K562 (cell line): ENCODE data around the gene TNP1. TPM values are rescaled to one million over a fixed set of nuclear protein-coding genes. Genes with fewer than 3 reads are reported as not detected.

Source experiments
- ATAC-seq: fragments of 200-7000 bp; cut with Tn5 transposase; 3 replicates; pipeline ENCODE4 v1.9.1; 2020; ENCODE audit warnings: moderate library complexity
- BruUV-seq: library from RNA; stranded (reverse); fragments of 400-500 nt; replicated peaks from 2 replicates; lab custom pipeline; 2021; lab: Mats Ljungman, UMichigan
- CTCF ChIA-PET: fragments of 300-600 bp; formaldehyde crosslinking; extraction: SDS; loops from one replicate; lab custom pipeline; 2021; ENCODE audit warnings: low intra/inter-chr PET ratio; lab: Yijun Ruan, JAX
- POLR2A ChIA-PET: fragments of 300-600, 350-650 bp; sonication (Branson Sonifier 250); formaldehyde crosslinking; extraction: SDS; loops from one replicate; lab custom pipeline; 2021; ENCODE audit warnings: antibody characterized with exemption, inconsistent platforms; lab: Yijun Ruan, JAX
- DNase-seq, 4 experiments: peaks; one replicate each; pipeline versions ENCODE4 v3.0.0 to v3.0.0-alpha.2; 2011 to 2018; ENCODE audit warnings: low spot score in 3 of 4, mixed read lengths in 3 of 4; ENCODE audit errors: extremely low read depth in 1 of 4
- FAIRE-seq: peaks from 2 replicates; lab custom pipeline; 2011; peaks lifted over from hg19 to GRCh38; lab: Jason Lieb, UNC
- H2AFZ ChIP-seq: 2 replicates; pipeline ENCODE4 v1.6.0; 2011; ENCODE audit warnings: low read depth, low read length, control low read depth, inconsistent platforms
- H3K27ac ChIP-seq: fragments of 200-600 bp; 3 replicates; pipeline ENCODE4 v1.8.0; 2011; ENCODE audit warnings: low read depth, mild to moderate bottlenecking, control low read depth, inconsistent platforms, low read length, moderate library complexity, mixed read lengths; ENCODE audit errors: extremely low read depth
- H3K27me3 ChIP-seq, 2 experiments: fragments of 300-600 bp in 1 of 2; 2 replicates in 1 of 2; 3 replicates in 1 of 2; pipeline versions ENCODE4 v1.6.0 to v1.8.0; 2011; ENCODE audit warnings: inconsistent platforms in 2 of 2, low read length in 2 of 2, mild to moderate bottlenecking in 1 of 2, mixed read lengths in 1 of 2, moderate library complexity in 1 of 2; ENCODE audit not compliant: control insufficient read depth in 2 of 2, insufficient read depth in 2 of 2
- H3K36me3 ChIP-seq: fragments of 300-600 bp; 3 replicates; pipeline ENCODE4 v1.8.0; 2011; ENCODE audit warnings: mild to moderate bottlenecking, low read length, inconsistent platforms; ENCODE audit not compliant: control insufficient read depth, insufficient read depth
- H3K4me1 ChIP-seq, 2 experiments: fragments of 200-600 bp in 1 of 2; replicated peaks in 1 of 2; 2 replicates in 1 of 2; 3 replicates in 1 of 2; pipeline versions ENCODE4 v1.5.1 to v1.8.0; 2011; ENCODE audit warnings: inconsistent platforms in 2 of 2, low read length in 2 of 2, mild to moderate bottlenecking in 1 of 2, mixed read lengths in 1 of 2, moderate library complexity in 1 of 2; ENCODE audit not compliant: control insufficient read depth in 2 of 2, insufficient read depth in 2 of 2
- H3K4me2 ChIP-seq: 2 replicates; pipeline ENCODE4 v1.6.1; 2011; ENCODE audit warnings: low read length, control low read depth, inconsistent platforms, mixed read lengths; ENCODE audit not compliant: insufficient read depth
- H3K4me3 ChIP-seq: fragments of 200-600 bp; sonication (generic), shearing (Covaris generic); 2 replicates; pipeline ENCODE4 v1.5.1; 2016; ENCODE audit warnings: control low read depth, inconsistent platforms
- H3K79me2 ChIP-seq: fragments of 200-600 bp; 3 replicates; pipeline ENCODE4 v1.8.0; 2011; ENCODE audit warnings: low read length, inconsistent platforms; ENCODE audit not compliant: control insufficient read depth, insufficient read depth
- H3K9ac ChIP-seq, 2 experiments: 2 replicates each; pipeline versions ENCODE4 v1.6.0 to v1.6.1; 2011; ENCODE audit warnings: low read depth in 2 of 2, low read length in 2 of 2, control low read depth in 1 of 2, inconsistent platforms in 1 of 2, mild to moderate bottlenecking in 1 of 2, mixed read lengths in 1 of 2; ENCODE audit not compliant: insufficient read depth in 1 of 2
- H3K9me1 ChIP-seq: one replicate; pipeline ENCODE4 v1.6.0; 2011; ENCODE audit warnings: inconsistent platforms, mild to moderate bottlenecking, low read length, moderate library complexity; ENCODE audit not compliant: control insufficient read depth, insufficient read depth
- H3K9me3 ChIP-seq: replicated peaks from 2 replicates; pipeline ENCODE4 v1.5.1; 2011; ENCODE audit warnings: low read depth, low read length, inconsistent platforms; ENCODE audit not compliant: control insufficient read depth, insufficient read depth
- H4K20me1 ChIP-seq: replicated peaks from 2 replicates; pipeline ENCODE4 v1.6.1; 2011; ENCODE audit warnings: low read length, inconsistent platforms, mixed read lengths; ENCODE audit not compliant: control insufficient read depth, insufficient read depth
- KLF1 ChIP-seq: fragments of 450-650 bp; IDR thresholded peaks from 2 replicates; pipeline ENCODE4 v1.6.1; 2016; ENCODE audit warnings: missing genetic modification characterization, missing compliant biosample characterization
- NR4A1 ChIP-seq, 2 experiments: fragments of 250-450 bp in 1 of 2; fragments of 450-650 bp in 1 of 2; sonication (Bioruptor Pico) in 1 of 2; IDR thresholded peaks; 2 replicates each; pipeline versions ENCODE4 v1.4.0 to v1.6.1; 2016 to 2020; ENCODE audit warnings: mild to moderate bottlenecking in 2 of 2, missing compliant biosample characterization in 1 of 2, missing genetic modification characterization in 1 of 2, moderate library complexity in 1 of 2
- SPI1 ChIP-seq: IDR thresholded peaks from 2 replicates; pipeline ENCODE4 v1.6.1; 2011; ENCODE audit warnings: low read depth, low read length, control low read depth, borderline replicate concordance
- WGBS: fragments of 100-300 bp; shearing (Covaris generic); methylation state at CpG from one replicate; pipeline ENCODE4 v1.1.6; 2016; ENCODE audit warnings: low coverage, mixed read lengths; ENCODE audit not compliant: insufficient coverage; ENCODE audit errors: missing lambda C conversion rate; 5-methylcytosine and 5-hydroxymethylcytosine counted together
- in situ Hi-C: fragments of 300-500 bp; cut with MboI; formaldehyde crosslinking; loops from 4 replicates; pipeline ENCODE4 v1.15.0; 2018; ENCODE audit warnings: inconsistent platforms, mixed read lengths
- intact Hi-C: fragments of 100-400 bp; cut with micrococcal nuclease; formaldehyde crosslinking; loops from 2 replicates; pipeline ENCODE4 v1.14.2; 2022
- polyA plus RNA-seq, 8 experiments: library from polyadenylated mRNA; depleted of rRNA in 4 of 8; stranded (reverse) in 5 of 8; unstranded in 3 of 8; fragments of >200 nt; fragmentation: Nextera tagmentation in 2 of 8; fragmentation: Illumina TruSeq in 1 of 8; extraction: Ambion mirVana in 2 of 8; extraction: Trizol in 1 of 8; gene quantifications; 2 replicates each; pipeline versions ENCODE4 v1.2.1 to v1.2.3, GENCODE V29; 2011 to 2014; ENCODE audit warnings: inconsistent platforms in 1 of 8, missing spikeins in 1 of 8
- total RNA-seq, 7 experiments: library from RNA; depleted of rRNA in 6 of 7; stranded (reverse); fragments of >200 nt in 6 of 7; fragmentation: Illumina TruSeq in 2 of 7; extraction: Trizol in 2 of 7; gene quantifications; 2 replicates each; pipeline versions ENCODE4 v1.2.1 to v1.2.3, GENCODE V29; 2011 to 2021; ENCODE audit warnings: low replicate concordance in 1 of 7
- TF ChIP-seq, protein P1 (sequence below): sonication (generic); formaldehyde crosslinking; IDR thresholded peaks from 2 replicates; pipeline ENCODE4 v1.4.0; 2020; ENCODE audit warnings: mild to moderate bottlenecking, missing genetic modification reagents

The TNP1 gene
- total and polyA plus RNA-seq, 9 of the 15 experiments (the other 6 are each of a cell fraction or from before 2014, with no cell fraction given) = not detected

GRCh38 chr2:216837740-216838139, 22.1 kb downstream of the TNP1 start:
- intact Hi-C loops = no loop called here
- no TSS peak for BruUV-seq
- TF ChIP-seq NR4A1 (CRISPR knock-in tag; IDR thresholded peaks at IDR 0.05) (no peak), NR4A1 (tag; IDR thresholded peaks at IDR 0.05) (no peak), SPI1 (peak; percentile 63; the same call in 1 of the 2 replicates), KLF1 (no peak)
- TF ChIP-seq, protein P1, sequence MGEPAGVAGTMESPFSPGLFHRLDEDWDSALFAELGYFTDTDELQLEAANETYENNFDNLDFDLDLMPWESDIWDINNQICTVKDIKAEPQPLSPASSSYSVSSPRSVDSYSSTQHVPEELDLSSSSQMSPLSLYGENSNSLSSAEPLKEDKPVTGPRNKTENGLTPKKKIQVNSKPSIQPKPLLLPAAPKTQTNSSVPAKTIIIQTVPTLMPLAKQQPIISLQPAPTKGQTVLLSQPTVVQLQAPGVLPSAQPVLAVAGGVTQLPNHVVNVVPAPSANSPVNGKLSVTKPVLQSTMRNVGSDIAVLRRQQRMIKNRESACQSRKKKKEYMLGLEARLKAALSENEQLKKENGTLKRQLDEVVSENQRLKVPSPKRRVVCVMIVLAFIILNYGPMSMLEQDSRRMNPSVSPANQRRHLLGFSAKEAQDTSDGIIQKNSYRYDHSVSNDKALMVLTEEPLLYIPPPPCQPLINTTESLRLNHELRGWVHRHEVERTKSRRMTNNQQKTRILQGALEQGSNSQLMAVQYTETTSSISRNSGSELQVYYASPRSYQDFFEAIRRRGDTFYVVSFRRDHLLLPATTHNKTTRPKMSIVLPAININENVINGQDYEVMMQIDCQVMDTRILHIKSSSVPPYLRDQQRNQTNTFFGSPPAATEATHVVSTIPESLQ (CRISPR knock-in tag) = no peak

More at GRCh38 chr2:216837740-216838139, 22.1 kb downstream of the TNP1 start:
- in situ Hi-C loops = no loop called here
- H3K9ac ChIP-seq = no peak overlapping the region
- CTCF ChIA-PET = no interaction called here
- ATAC-seq = no peak
- H2AFZ ChIP-seq = no peak overlapping the region
- no peaks in the 10 kb centered on the region for H3K9me3 ChIP-seq
- FAIRE-seq = no peak
- no peaks in the 10 kb centered on the region for H3K36me3 ChIP-seq
- no peaks in the 10 kb centered on the region for H4K20me1 ChIP-seq
- WGBS = 3% methylated on average over 4 of the region's 6 CpGs
- no peak overlapping the region for H3K4me3 ChIP-seq
- H3K9me1 ChIP-seq = no peaks in the 10 kb centered on the region
- no peaks in the 10 kb centered on the region; a peak in 1 of 5 replicates for H3K4me1 ChIP-seq
- H3K79me2 ChIP-seq = no peaks in the 10 kb centered on the region
- POLR2A ChIA-PET = interaction anchor here (0.8 to 1.1 kb wide), 2 partner anchors 13 to 15 kb away, joined by 3 to 4 read pairs; no protein-coding TSS in a partner anchor
- peak overlapping the region; percentile 7; the same call in 1 of the 2 replicates for H3K4me2 ChIP-seq
- DNase-seq = no peak
- no peak overlapping the region for H3K27ac ChIP-seq
- H3K27me3 ChIP-seq = peaks cover 0 to 17% of the 10 kb centered on the region in 2 experiments; a peak in 3 of 5 replicates
